Limb (tissue), 2 donors: ENCODE measurements around the gene SPATA2.

Source experiments
- DNase-seq, 2 donors: peaks; one replicate each; pipeline ENCODE4 v3.0.0-alpha.2; 2016; ENCODE audit errors: extremely low spot score in 2 of 2

The SPATA2 gene

GRCh38 chr20:49859011-49859410, 56.3 kb downstream of the SPATA2 start:
- no peak for DNase-seq

DNA sequence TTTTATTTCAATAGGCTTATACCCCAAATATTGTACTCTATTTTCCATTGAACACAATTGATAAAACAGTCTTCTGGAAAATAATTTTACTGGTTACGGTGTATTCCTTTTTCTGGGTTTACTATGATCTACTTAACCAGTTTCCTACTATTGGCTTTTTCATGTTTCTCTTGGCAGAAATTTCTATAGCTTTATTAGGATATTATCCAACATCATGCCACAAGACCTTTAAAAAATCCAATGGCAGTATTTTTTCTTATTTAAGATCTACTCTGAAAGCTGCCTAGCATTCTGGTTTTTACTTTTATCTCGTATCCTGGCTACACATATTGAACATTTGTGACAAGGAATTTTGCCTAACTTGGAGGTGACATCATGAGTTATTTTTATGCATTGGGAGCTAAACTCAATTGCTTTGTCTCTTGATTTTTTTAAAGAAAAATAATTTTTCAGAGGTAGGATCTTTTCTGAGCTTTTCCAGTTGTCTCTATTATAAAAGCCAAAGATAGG, 57.2 kb downstream of the SPATA2 start:
- DNase-seq: no peak

DNA sequence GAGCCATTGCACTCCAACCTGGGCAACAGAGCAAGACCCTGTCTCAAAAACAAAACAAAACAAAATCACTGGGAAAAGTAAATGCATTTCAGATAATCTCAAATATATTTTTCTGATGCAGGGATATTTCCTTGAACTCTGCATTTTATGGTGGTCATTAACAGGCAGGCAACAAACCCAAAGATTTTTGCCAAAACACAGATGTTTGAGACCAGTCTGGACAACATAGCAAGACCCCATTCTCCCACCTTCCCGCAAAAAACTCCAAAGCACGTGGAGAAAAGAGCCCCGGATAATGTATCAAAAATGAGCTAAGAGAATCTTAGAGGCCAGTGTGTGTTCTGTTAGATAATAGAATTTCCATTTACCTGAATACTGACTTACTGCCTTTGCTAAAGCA, 58.4 kb downstream of the SPATA2 start:
- no peak for DNase-seq

DNA sequence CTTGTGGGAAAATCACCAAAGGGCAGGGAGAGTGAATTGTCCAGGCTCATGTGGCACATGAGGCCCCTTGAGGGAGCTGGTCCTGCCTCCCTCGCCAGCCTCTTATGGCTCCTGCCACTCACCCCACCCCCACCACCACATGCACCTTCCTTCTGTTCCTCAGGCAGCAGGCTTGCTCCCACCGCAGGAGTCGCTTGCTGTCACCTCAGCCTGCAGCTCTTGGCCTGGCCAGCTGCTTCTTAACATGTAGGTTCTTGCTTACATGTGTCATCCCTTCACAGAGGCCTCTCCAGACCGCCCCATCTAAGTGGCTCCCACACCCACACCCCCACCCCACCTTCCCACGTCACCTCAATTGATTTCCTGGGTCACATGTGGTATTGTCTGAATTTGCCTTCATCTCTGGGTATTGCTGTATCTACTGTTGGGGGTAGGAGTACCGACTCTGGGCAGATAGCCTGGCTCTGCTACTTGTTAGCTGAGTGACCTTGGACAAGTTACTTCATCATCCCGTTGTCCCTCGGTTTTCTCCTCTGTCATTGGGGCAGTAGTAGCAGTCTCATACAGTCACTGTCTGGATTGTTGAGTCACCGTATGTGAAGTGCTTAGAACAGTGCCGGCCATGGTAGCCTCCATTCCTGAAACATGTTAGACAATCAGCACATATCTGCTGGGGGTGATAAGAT, 61.0 kb downstream of the SPATA2 start:
- no peak for DNase-seq

DNA sequence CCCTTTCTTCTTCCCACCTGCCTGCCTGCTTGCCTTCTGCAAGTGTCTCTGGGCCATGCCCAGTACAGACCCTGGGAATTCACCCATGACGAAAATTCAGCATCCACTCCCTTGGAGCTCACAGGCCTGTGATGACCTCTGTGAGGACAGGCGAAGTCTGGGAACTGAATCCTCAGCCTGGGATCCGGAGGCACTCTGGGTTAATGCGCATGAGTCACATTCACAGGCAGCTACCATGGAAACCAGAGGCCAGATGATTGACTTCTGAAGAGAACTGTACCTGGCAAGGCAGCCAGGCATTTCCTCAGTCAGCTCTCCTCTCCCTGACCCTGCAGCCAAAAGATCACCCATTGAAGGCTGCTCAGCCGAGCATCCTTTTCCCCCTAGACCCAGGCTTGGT, 61.7 kb downstream of the SPATA2 start:
- DNase-seq: no peak
